ENCODE data around the gene MFAP3. TPM values are rescaled to one million over a fixed set of nuclear protein-coding genes. Genes with fewer than 3 reads are reported as not detected.

Gene MFAP3
- total and polyA plus RNA-seq, 7 donors: 2.4 to 34.6 (median 25.7) TPM

DNA sequence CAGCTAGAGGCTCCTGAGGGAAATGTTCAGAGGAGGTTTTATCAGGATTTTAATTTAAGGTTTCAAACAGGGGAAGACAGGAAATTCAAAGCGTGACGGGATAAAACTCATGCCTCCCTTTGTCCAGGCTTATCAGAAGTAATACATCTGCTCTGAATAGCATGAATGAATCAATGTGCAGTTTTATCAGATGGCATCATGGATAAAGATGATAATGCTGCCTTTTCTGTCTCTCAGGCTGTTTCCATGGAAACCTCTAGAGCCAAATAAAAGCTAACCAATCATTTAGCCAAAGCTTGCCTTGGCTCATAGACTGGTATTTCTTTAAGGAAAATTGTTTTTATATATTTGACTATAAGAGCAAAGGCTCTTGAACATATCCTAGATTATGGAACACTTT, 16.4 kb downstream of the MFAP3 start:
- TF ChIP-seq CTCF (IDR thresholded peaks at IDR 0.05) (no peak), POLR2AphosphoS5 (IDR thresholded peaks at IDR 0.05) (no peak), EP300 (IDR thresholded peaks at IDR 0.05) (no peak), POLR2A (IDR thresholded peaks at IDR 0.05) (no peak)
- no peak for DNase-seq
- Histone ChIP-seq H3K4me1 (peaks cover 0 to 7% (median 0%) of the 10 kb centered on the region in 4 donors), H3K9me3 (no peaks in the 10 kb centered on the region), H3K36me3 (peaks cover 0 to 49% (median 8%) of the 10 kb centered on the region in 4 donors), H3K4me3 (no peak overlapping the region), H3K27me3 (no peaks in the 10 kb centered on the region), H3K27ac (no peak overlapping the region)
- intact Hi-C loops (cut with DNase I): no loop called here
- 90 to 92% methylated on average over 2 of the region's 2 CpGs for WGBS, 2 donors

DNA sequence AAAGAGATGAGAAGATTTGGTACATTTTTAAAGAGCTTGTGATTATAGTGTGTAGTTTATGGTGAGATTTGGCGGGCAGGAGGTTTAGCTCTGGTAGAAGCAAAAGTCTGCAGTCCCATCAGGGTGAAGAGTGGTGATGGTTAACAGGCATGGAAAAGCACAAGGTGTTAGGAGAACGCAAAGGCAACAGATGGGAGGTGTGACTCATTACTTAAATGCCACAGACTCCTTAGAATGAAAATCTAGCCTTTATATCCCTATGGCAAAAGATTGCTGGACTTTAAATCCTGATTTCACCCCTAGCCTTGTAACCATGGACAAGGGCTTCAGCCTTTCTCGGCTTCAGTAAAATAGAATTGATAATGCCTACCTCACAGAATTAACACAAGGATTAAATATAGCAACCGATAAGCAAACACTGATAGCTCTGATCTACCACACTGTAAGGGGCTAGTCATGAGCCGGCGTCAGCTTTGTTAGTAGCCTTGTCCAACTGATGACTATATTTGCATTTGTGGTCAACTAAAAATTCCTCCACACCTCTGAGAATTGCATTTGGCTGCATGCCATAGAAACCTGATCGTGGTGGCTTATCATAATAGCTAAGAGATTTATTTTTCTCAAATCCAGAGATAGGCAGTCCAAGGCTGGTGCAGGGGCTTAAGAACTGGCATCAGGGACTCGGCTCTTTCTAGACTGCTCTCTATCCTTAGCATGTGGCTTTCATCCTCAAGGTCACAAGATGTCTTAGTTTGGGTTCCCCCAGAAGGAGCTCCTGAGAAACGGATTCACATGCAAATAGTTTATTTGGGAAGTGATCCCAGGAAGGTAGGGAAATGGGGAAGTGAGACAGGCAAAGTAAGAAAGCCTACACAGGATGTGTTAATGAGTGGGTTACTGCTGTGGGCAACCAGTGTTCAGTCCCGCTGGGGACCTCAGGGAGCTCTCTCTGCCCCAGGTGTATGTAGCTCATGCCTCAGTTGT, 19.6 kb downstream of the MFAP3 start:
- no peak for DNase-seq
- H3K4me1 ChIP-seq: peaks cover 0 to 7% (median 0%) of the 10 kb centered on the region in 4 donors
- H3K27ac ChIP-seq: no peak overlapping the region
- peaks cover 0 to 22% (median 6%) of the 10 kb centered on the region in 4 donors for H3K36me3 ChIP-seq
- 62 to 71% methylated on average over 10 of the region's 10 CpGs for WGBS, 2 donors
- H3K4me3 ChIP-seq: no peak overlapping the region
- intact Hi-C loops (cut with DNase I): no loop called here
- H3K27me3 ChIP-seq: no peaks in the 10 kb centered on the region
- no peaks in the 10 kb centered on the region for H3K9me3 ChIP-seq
- TF ChIP-seq EP300 (IDR thresholded peaks at IDR 0.05): no peak
- no peak for TF ChIP-seq POLR2AphosphoS5 (IDR thresholded peaks at IDR 0.05)
- TF ChIP-seq CTCF (IDR thresholded peaks at IDR 0.05): no peak
- no peak for TF ChIP-seq POLR2A (IDR thresholded peaks at IDR 0.05)

- no peak for DNase-seq
These were observed 20.3 kb downstream of the MFAP3 start for GRCh38 chr5:154059039-154059430.

GRCh38 chr5:154059583-154059982, 20.8 kb downstream of the MFAP3 start:
- H3K4me1 ChIP-seq: peaks cover 0 to 7% (median 0%) of the 10 kb centered on the region in 4 donors
- DNase-seq: no peak
- H3K27ac ChIP-seq: no peak overlapping the region
- no peak overlapping the region for H3K4me3 ChIP-seq
- intact Hi-C loops (cut with DNase I): no loop called here
- WGBS, 2 donors: 81 to 83% methylated on average over 4 of the region's 4 CpGs
- H3K9me3 ChIP-seq: no peaks in the 10 kb centered on the region
- H3K27me3 ChIP-seq: no peaks in the 10 kb centered on the region
- H3K36me3 ChIP-seq: peaks cover 0 to 10% (median 4%) of the 10 kb centered on the region in 4 donors
- TF ChIP-seq CTCF (IDR thresholded peaks at IDR 0.05) (no peak), POLR2AphosphoS5 (IDR thresholded peaks at IDR 0.05) (no peak), EP300 (IDR thresholded peaks at IDR 0.05) (no peak), POLR2A (IDR thresholded peaks at IDR 0.05) (no peak)

More at GRCh38 chr5:154059039-154059430, 20.3 kb downstream of the MFAP3 start:
- Histone ChIP-seq H3K4me1 (peaks cover 0 to 7% (median 0%) of the 10 kb centered on the region in 4 donors), H3K9me3 (no peaks in the 10 kb centered on the region), H3K27ac (no peak overlapping the region), H3K27me3 (no peaks in the 10 kb centered on the region), H3K4me3 (no peak overlapping the region), H3K36me3 (peaks cover 0 to 15% (median 4%) of the 10 kb centered on the region in 4 donors)
- TF ChIP-seq POLR2AphosphoS5 (IDR thresholded peaks at IDR 0.05) (no peak), EP300 (IDR thresholded peaks at IDR 0.05) (no peak), CTCF (IDR thresholded peaks at IDR 0.05) (no peak), POLR2A (IDR thresholded peaks at IDR 0.05) (no peak)
- intact Hi-C loops (cut with DNase I): no loop called here
- 59 to 67% methylated on average over 6 of the region's 6 CpGs for WGBS, 2 donors
